Esophagus (tissue), 2 donors: Measurements from ENCODE around the gene INPP5B. TPM values are rescaled to one million over a fixed set of nuclear protein-coding genes. Genes with fewer than 3 reads are reported as not detected.

Source experiments
- H3K27ac ChIP-seq, 2 donors: one replicate each; pipeline ENCODE4 v1.5.1; 2013; ENCODE audit warnings: low read depth in 2 of 2, mild to moderate bottlenecking in 2 of 2, inconsistent platforms in 1 of 2, low read length in 1 of 2, moderate library complexity in 1 of 2
- H3K27me3 ChIP-seq, 2 donors: one replicate each; pipeline ENCODE4 v1.6.1; 2013; ENCODE audit warnings: low read length in 2 of 2, control low read depth in 1 of 2, mild to moderate bottlenecking in 1 of 2; ENCODE audit not compliant: insufficient read depth in 2 of 2, control insufficient read depth in 1 of 2
- H3K36me3 ChIP-seq, 2 donors: one replicate each; pipeline ENCODE4 v1.6.1; 2013; ENCODE audit warnings: low read length in 1 of 2; ENCODE audit not compliant: control insufficient read depth in 2 of 2, insufficient read depth in 2 of 2
- H3K4me1 ChIP-seq, 2 donors: one replicate each; pipeline ENCODE4 v1.6.1; 2013; ENCODE audit warnings: low read length in 1 of 2; ENCODE audit not compliant: control insufficient read depth in 2 of 2, insufficient read depth in 2 of 2
- H3K4me3 ChIP-seq, 2 donors: one replicate each; pipeline ENCODE4 v1.5.1; 2013; ENCODE audit warnings: low read length in 2 of 2, mild to moderate bottlenecking in 2 of 2, low read depth in 1 of 2, moderate library complexity in 1 of 2
- H3K9me3 ChIP-seq, 2 donors: one replicate each; pipeline ENCODE4 v1.6.1; 2013; ENCODE audit warnings: mild to moderate bottlenecking in 2 of 2, low read depth in 1 of 2, low read length in 1 of 2, moderate library complexity in 1 of 2; ENCODE audit not compliant: control insufficient read depth in 2 of 2, insufficient read depth in 1 of 2
- WGBS, 2 donors: extraction: QIAGEN DNeasy Blood & Tissue Kit; methylation state at CpG; one replicate each; pipeline ENCODE4 v1.1.7; 2013; 5-methylcytosine and 5-hydroxymethylcytosine counted together
- polyA plus RNA-seq, 2 donors: library from polyadenylated mRNA; stranded (reverse); fragments of 200-250 nt; gene quantifications; one replicate each; pipeline ENCODE4 v1.2.3, GENCODE V29; 2013
- donor health status: healthy with polysubstance abuse.
- donor health status: Bipolar disorder and iron deficiency.

Gene INPP5B
- polyA plus RNA-seq, 2 donors: 4.4 to 7.4 TPM

DNA sequence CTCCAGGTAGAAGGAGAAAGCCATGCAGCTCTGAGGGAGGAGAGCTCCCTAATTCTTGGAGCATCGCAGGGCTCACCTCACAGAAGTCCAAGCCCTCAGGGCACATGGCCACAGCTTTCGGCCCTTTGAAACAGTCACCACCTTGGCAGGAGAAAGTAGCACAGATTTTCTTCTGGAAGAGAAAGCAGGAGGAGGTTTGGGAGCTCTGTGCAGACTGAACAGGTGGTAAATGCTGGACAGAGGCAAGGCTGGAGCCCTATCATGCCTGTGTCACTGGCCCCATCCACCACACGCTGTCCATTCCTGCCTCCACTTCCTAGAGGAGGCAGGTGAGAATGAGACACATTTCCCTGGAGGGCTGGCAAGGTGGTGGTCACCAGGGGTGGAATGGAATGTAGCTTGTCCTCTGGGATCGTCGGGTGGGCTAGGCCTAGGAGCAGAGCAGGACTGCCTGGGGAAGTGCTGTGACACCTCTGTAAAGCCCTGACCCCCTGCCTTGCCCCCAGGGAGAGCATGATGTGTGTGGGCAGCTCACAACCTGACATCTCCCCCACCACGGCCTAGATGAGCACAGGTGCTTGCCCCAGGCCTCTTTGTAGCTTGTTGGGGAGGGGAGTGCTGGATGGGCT is 2.8 kb upstream of the INPP5B start:
- Histone ChIP-seq H3K9me3 (no peaks in the 10 kb centered on the region), H3K4me3 (no peak overlapping the region), H3K27me3 (no peaks in the 10 kb centered on the region), H3K4me1 (peaks cover 0 to 4% of the 10 kb centered on the region in 2 donors), H3K27ac (no peak overlapping the region), H3K36me3 (no peaks in the 10 kb centered on the region)
- whole genome bisulfite sequencing, 2 donors: 57 to 64% methylated on average over 6 of the region's 6 CpGs

DNA sequence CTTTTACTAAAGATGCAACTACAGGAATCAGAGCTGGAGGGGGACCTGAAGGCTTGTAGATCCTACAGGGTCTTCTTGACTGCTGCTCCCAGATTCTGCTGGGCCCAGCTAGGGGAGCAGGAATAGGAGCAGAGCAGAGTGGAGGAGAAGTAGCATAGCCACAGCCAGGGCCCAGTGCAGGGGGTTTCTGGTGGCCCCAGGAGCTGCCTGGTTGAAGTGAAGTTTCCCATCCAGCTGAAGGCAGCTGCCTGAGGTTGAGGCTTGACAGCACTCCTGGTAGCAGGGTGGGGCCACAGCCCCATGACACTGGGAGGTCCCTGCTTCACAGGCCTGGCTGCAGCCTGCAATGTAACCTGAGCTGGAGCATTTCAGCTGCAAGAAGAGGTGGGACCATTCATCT is 2.0 kb upstream of the INPP5B start:
- no peaks in the 10 kb centered on the region for H3K27me3 ChIP-seq
- H3K9me3 ChIP-seq: no peaks in the 10 kb centered on the region
- H3K27ac ChIP-seq: no peak overlapping the region
- no peaks in the 10 kb centered on the region for H3K36me3 ChIP-seq
- no peak overlapping the region for H3K4me3 ChIP-seq
- peaks cover 0 to 4% of the 10 kb centered on the region in 2 donors for H3K4me1 ChIP-seq

DNA sequence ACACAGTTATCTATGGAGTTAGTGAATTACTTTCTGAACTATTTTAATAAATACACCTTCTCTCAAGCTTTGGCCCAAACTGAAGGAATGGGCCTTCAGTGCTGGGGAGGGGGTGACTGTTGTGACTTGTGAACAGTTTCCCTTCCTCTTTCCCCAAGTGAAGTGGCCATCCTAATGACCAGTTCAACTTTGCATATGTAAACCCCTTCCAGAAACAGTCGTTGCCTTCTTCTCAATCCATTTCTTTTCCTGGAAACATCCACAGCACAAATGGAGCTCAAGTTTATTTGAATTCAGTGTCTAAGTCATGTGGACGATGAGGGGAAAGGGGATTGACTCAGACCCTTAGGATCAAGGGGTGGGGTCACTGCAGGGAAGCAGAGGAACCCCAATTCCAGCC is 1.3 kb upstream of the INPP5B start:
- no peak overlapping the region for H3K4me3 ChIP-seq
- WGBS, 2 donors: 49 to 52% methylated on average over 2 of the region's 2 CpGs

DNA sequence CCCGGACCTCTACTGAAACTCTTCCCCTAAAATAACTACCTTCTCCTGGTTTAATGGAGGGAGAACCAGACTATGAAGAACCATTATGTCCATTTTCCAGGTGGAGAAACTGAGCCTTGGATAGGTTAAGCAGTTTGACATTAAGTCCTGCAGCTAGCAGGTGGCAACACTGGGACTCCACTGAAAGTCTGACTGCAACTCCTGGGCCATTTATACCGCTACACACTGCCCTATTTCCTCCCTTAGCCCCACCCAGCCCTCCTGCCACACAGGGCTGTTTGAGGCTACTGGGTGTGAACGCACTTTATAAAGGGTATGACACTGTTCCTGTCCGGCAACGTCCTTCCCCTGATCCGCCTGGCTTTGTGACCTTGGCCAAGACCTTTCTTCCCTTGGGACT is 511 bp upstream of the INPP5B start:
- no peaks in the 10 kb centered on the region for H3K36me3 ChIP-seq
- no peaks in the 10 kb centered on the region for H3K27me3 ChIP-seq
- H3K27ac ChIP-seq: no peak overlapping the region
- WGBS, 2 donors: 56 to 65% methylated on average over 6 of the region's 6 CpGs
- H3K4me3 ChIP-seq: no peak overlapping the region
- peaks cover 0 to 4% of the 10 kb centered on the region in 2 donors for H3K4me1 ChIP-seq
- H3K9me3 ChIP-seq: no peaks in the 10 kb centered on the region

More for the DNA sequence above, 1.3 kb upstream of the INPP5B start:
- Histone ChIP-seq H3K27ac (no peak overlapping the region), H3K4me1 (peaks cover 0 to 4% of the 10 kb centered on the region in 2 donors), H3K36me3 (no peaks in the 10 kb centered on the region), H3K27me3 (no peaks in the 10 kb centered on the region), H3K9me3 (no peaks in the 10 kb centered on the region)

DNA sequence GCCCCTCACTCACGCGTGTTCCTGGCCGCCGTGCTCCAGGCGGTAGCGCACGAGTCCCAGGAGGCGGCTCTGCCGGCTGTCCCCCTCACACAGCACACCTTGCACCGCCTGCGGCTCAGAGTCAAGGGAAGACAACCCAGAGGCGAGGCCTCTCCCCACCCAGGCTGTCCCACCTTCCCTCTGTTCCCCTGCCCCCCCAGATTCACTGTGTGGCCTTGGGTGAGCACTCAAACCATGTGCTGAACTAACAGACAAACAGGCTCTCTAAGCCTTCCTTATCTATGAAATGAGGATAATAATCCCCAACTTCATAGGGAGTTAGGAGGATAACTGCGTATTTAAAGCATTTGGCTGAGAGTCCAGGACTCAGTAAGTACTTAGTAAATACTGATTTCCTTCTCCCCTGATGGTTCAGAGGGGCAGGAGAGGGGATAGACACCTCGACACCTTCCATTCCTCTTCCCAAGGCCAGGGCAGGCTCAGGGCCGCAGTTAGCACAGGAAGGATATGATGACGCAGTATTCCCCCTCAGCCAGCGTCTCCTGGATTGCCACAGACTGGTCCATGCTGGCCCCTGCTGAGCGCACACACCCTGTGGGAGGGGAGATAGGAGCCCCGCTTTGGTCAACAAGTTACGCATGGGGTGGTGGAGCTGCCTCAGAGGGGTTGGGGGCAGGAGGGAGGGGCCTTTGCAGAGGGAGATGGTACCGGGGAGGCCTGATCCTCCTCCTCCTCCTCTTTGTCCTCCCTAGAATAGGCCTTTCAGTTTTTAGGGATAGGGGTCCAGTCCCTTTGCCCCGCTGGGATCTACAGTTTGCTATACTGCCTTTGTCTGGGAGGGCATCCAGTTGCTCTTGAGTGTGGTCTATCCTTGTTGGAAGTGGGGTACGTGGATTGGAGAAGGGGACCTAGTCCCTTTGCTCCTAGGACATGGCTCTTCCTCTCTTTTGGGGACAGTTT is 830 bp downstream of the INPP5B start:
- H3K9me3 ChIP-seq: no peaks in the 10 kb centered on the region
- H3K27me3 ChIP-seq: no peaks in the 10 kb centered on the region
- peaks cover 0 to under 1% of the 10 kb centered on the region in 2 donors for H3K4me1 ChIP-seq
- WGBS, 2 donors: 57 to 64% methylated on average over 22 to 23 of the region's 23 CpGs
- H3K36me3 ChIP-seq: no peaks in the 10 kb centered on the region
- peak overlapping the region; percentile 80 to 86 for H3K27ac ChIP-seq
- H3K4me3 ChIP-seq: peak overlapping the region; percentile 30 to 56

DNA sequence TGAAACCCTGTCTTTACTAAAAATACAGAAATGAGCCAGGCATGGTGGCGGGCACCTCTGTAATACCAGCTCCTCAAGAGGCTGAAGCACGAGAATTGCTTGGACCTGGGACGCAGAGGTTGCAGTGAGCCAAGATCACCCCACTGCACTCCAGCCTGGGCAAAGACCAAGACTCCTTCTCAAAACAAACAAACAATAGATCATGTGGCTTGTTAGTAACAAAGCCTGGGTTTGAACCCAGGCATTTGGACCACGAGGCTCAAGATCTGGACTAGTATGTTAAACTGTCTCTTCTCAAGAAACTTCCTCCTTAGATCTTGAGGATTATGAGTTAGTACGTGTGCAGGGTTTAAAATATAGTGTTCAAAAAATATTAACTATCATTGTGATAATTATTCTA is 1.6 kb downstream of the INPP5B start:
- Histone ChIP-seq H3K4me1 (no peaks in the 10 kb centered on the region), H3K27me3 (no peaks in the 10 kb centered on the region), H3K36me3 (no peaks in the 10 kb centered on the region), H3K4me3 (no peak overlapping the region), H3K27ac (no peak overlapping the region), H3K9me3 (no peaks in the 10 kb centered on the region)
- WGBS, 2 donors: 77 to 78% methylated on average over 5 of the region's 5 CpGs

DNA sequence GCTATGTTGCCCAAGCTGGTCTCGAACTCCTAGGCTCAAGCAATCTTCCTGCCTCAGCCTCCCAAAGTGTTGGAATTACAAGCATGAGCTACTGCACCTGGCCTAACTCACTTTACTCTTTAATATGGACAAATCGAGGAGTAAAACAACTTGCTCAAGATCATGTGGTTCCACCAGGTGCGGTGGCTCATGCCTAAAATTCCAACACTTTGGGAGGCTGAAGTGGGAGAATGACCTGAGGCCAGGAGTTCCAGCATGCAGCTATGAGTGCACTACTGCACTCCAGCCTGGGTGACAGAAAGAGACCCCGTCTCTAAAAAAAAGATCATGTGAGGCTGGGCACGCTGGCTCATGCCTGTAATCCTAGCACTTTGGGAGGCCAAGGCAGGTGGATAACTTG is 2.0 kb downstream of the INPP5B start:
- H3K27ac ChIP-seq: no peak overlapping the region
- peaks cover 0 to 2% of the 10 kb centered on the region in 2 donors for H3K36me3 ChIP-seq
- no peaks in the 10 kb centered on the region for H3K4me1 ChIP-seq
- 85 to 86% methylated on average over 5 of the region's 5 CpGs for WGBS, 2 donors
- H3K9me3 ChIP-seq: no peaks in the 10 kb centered on the region
- no peaks in the 10 kb centered on the region for H3K27me3 ChIP-seq
- no peak overlapping the region for H3K4me3 ChIP-seq

DNA sequence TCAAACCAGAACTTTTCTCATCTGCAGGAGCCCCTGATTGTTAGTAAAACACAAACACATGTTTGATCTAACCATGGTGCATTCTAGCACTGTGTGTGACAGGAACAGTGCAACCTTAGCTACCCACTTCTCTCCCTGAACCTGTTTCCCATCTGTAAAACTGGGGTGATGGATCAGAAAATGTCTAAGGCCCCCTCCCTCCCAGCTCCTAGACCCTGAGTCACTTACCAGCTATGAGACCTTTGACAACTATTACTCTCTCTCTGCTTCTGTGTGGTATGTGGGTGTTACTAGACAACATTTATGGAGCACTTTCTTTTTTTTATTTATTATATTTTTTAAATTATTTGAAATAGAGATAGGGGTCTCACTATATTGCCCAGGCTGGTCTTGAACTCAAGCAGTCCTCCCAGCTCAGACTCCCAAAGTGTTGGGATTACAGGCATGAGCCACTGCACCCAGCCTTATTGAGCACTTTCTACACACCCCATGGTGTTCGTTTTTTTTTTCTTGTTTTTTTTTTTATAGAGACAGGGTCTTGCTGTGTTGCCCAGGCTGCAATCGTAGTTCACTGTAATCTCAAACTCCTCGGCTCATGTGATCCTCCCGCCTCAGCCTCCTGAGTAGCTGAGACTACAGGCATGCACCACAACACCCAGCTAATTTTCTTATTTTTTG is 2.6 kb downstream of the INPP5B start:
- H3K36me3 ChIP-seq: peaks cover 0 to 2% of the 10 kb centered on the region in 2 donors

DNA sequence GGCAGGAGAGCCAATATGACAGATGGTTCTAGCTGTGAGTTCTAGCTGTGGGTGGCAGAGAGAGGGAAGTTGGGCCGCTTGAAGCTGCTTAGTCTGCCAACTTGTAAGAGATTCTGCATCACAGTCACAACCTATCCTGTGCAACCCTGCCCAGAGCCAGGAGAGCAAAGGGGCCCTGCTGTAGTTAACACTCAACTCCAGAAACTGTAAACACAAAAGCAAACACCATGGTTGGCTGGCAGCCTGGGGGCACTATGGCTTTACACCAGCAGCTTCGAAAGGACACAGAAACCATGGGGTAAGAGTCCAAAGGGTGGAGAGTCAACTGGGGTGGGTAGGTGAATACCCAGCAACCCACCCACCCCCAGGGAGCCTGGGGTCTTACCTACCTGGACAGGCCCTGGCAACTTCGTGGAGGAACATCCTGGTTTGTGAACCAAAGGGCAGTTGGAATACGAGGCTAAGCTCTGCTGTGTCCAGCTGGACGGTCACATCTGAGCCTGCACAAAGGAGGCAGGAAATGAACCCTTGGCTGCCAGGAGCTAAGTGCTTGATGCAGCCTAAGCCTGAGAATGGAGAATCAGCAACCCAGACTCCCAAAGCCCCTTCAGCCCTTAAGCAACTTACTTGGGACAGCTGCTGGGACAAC is 6.4 kb downstream of the INPP5B start:
- Histone ChIP-seq H3K36me3 (peaks cover 0 to 2% of the 10 kb centered on the region in 2 donors), H3K4me1 (no peaks in the 10 kb centered on the region), H3K4me3 (no peak overlapping the region), H3K9me3 (no peaks in the 10 kb centered on the region), H3K27ac (no peak overlapping the region), H3K27me3 (no peaks in the 10 kb centered on the region)
- WGBS, 2 donors: 52 to 54% methylated on average over 5 of the region's 5 CpGs

More for the DNA sequence above, 2.6 kb downstream of the INPP5B start:
- no peaks in the 10 kb centered on the region for H3K27me3 ChIP-seq
- H3K9me3 ChIP-seq: no peaks in the 10 kb centered on the region
- no peak overlapping the region for H3K27ac ChIP-seq
- no peaks in the 10 kb centered on the region for H3K4me1 ChIP-seq
- 80 to 93% methylated on average over 4 of the region's 4 CpGs for WGBS, 2 donors
- H3K4me3 ChIP-seq: no peak overlapping the region
